Suprapubic skin (tissue), 4 donors: ENCODE measurements around the gene B4GALT5.

Experiments used
- CTCF ChIP-seq, 2 donors: fragments of 200-600 bp in 1 of 2; fragments of 450-650 bp in 1 of 2; sonication (generic) in 1 of 2; IDR thresholded peaks; one replicate each; pipeline ENCODE4 v1.5.1; 2016 to 2019; ENCODE audit warnings: antibody characterized with exemption in 2 of 2, mild to moderate bottlenecking in 1 of 2, moderate library complexity in 1 of 2
- EP300 ChIP-seq: sonication (generic); formaldehyde crosslinking; IDR thresholded peaks from one replicate; pipeline ENCODE4 v1.6.1; 2017; ENCODE audit warnings: antibody characterized with exemption
- POLR2A ChIP-seq, 2 donors: fragments of 450-650 bp; IDR thresholded peaks; one replicate each; pipeline ENCODE4 v1.6.1; 2017; ENCODE audit warnings: antibody characterized with exemption in 2 of 2, mild to moderate bottlenecking in 2 of 2, moderate library complexity in 2 of 2
- POLR2AphosphoS5 ChIP-seq, 3 donors: sonication (generic); formaldehyde crosslinking; IDR thresholded peaks; one replicate each; pipeline ENCODE4 v1.6.1; 2017; ENCODE audit warnings: antibody characterized with exemption in 3 of 3

GRCh38 chr20:49685161-49685601, 28.5 kb downstream of the B4GALT5 start:
- no peak for TF ChIP-seq CTCF (IDR thresholded peaks at IDR 0.05)
- TF ChIP-seq POLR2A (IDR thresholded peaks at IDR 0.05) = no peak
- no peak for TF ChIP-seq POLR2AphosphoS5 (IDR thresholded peaks at IDR 0.05)
- no peak for TF ChIP-seq EP300
